ENCODE results near the gene PCCB.

Gene PCCB

GRCh38 chr3:136247855-136248590, 2.1 kb upstream of the PCCB start:
- no peak for TF ChIP-seq CTCF (IDR thresholded peaks at IDR 0.05; ENCODE audit: low read depth, low read length)
- no peak for TF ChIP-seq EZH2phosphoT487 (IDR thresholded peaks at IDR 0.05; ENCODE audit: low read depth)
- no peak overlapping the region for H3K4me2 ChIP-seq (ENCODE audit: low read length)
- peaks cover 16% of the 10 kb centered on the region for H3K4me1 ChIP-seq (ENCODE audit: low read length)
- no peaks in the 10 kb centered on the region for H3K36me3 ChIP-seq (replicated peaks; ENCODE audit: low read depth, low read length)
- H3K27ac ChIP-seq (ENCODE audit: low read length), result no peak overlapping the region
- H3K27me3 ChIP-seq (ENCODE audit: low read depth, low read length), result no peaks in the 10 kb centered on the region
- H4K20me1 ChIP-seq (ENCODE audit: insufficient read depth, low read length), result no peaks in the 10 kb centered on the region
- no peak overlapping the region for H2AFZ ChIP-seq (ENCODE audit: low read depth, low read length)
- no peaks in the 10 kb centered on the region for H3K9me3 ChIP-seq (ENCODE audit: insufficient read depth, low read length)
- H3K4me3 ChIP-seq (ENCODE audit: low read length), result no peak overlapping the region
- H3K9ac ChIP-seq (ENCODE audit: low read length), result no peak overlapping the region
- H3K79me2 ChIP-seq (ENCODE audit: low read length), result peaks cover 24% of the 10 kb centered on the region

GRCh38 chr3:136249091-136249490, 1.0 kb upstream of the PCCB start:
- Histone ChIP-seq H3K9ac (ENCODE audit: low read length) (no peak overlapping the region), H3K4me3 (ENCODE audit: low read length) (no peak overlapping the region), H3K27ac (ENCODE audit: low read length) (no peak overlapping the region), H2AFZ (ENCODE audit: low read depth, low read length) (no peak overlapping the region), H4K20me1 (ENCODE audit: insufficient read depth, low read length) (no peaks in the 10 kb centered on the region), H3K79me2 (ENCODE audit: low read length) (peaks cover 32% of the 10 kb centered on the region), H3K36me3 (replicated peaks; ENCODE audit: low read depth, low read length) (no peaks in the 10 kb centered on the region), H3K9me3 (ENCODE audit: insufficient read depth, low read length) (no peaks in the 10 kb centered on the region), H3K27me3 (ENCODE audit: low read depth, low read length) (no peaks in the 10 kb centered on the region), H3K4me1 (ENCODE audit: low read length) (peaks cover 16% of the 10 kb centered on the region), H3K4me2 (ENCODE audit: low read length) (no peak overlapping the region)
- TF ChIP-seq CTCF (IDR thresholded peaks at IDR 0.05; ENCODE audit: low read depth, low read length) (no peak), EZH2phosphoT487 (IDR thresholded peaks at IDR 0.05; ENCODE audit: low read depth) (no peak)

- peaks cover 16% of the 10 kb centered on the region for H3K4me1 ChIP-seq (ENCODE audit: low read length)
- H3K9me3 ChIP-seq (ENCODE audit: insufficient read depth, low read length), result no peaks in the 10 kb centered on the region
- peaks cover 33% of the 10 kb centered on the region for H3K79me2 ChIP-seq (ENCODE audit: low read length)
- H3K4me3 ChIP-seq (ENCODE audit: low read length), result peak overlapping the region; percentile 94
- no peaks in the 10 kb centered on the region for H3K36me3 ChIP-seq (replicated peaks; ENCODE audit: low read depth, low read length)
- H3K27ac ChIP-seq (ENCODE audit: low read length), result peak overlapping the region; percentile 81
- H3K27me3 ChIP-seq (ENCODE audit: low read depth, low read length), result no peaks in the 10 kb centered on the region
- no peaks in the 10 kb centered on the region for H4K20me1 ChIP-seq (ENCODE audit: insufficient read depth, low read length)
- TF ChIP-seq EZH2phosphoT487 (IDR thresholded peaks at IDR 0.05; ENCODE audit: low read depth), result no peak
- TF ChIP-seq CTCF (IDR thresholded peaks at IDR 0.05; ENCODE audit: low read depth, low read length), result no peak
- peak overlapping the region; percentile 77 for H3K9ac ChIP-seq (ENCODE audit: low read length)
- H2AFZ ChIP-seq (ENCODE audit: low read depth, low read length), result peak overlapping the region; percentile 94
- peak overlapping the region; percentile 88 for H3K4me2 ChIP-seq (ENCODE audit: low read length)
Observed at GRCh38 chr3:136249593-136249992, 547 bp upstream of the PCCB start.

- Histone ChIP-seq H3K79me2 (ENCODE audit: low read length) (peaks cover 40% of the 10 kb centered on the region), H3K27ac (ENCODE audit: low read length) (peak overlapping the region; percentile 81), H2AFZ (ENCODE audit: low read depth, low read length) (peak overlapping the region; percentile 92)
Observed at GRCh38 chr3:136250903-136251460, 842 bp downstream of the PCCB start.

More at GRCh38 chr3:136250903-136251460, 842 bp downstream of the PCCB start:
- peak overlapping the region; percentile 94 for H3K4me3 ChIP-seq (ENCODE audit: low read length)
- peak overlapping the region; percentile 98 for H3K4me2 ChIP-seq (ENCODE audit: low read length)
- H3K36me3 ChIP-seq (replicated peaks; ENCODE audit: low read depth, low read length), result peaks cover 3% of the 10 kb centered on the region
- H3K9me3 ChIP-seq (ENCODE audit: insufficient read depth, low read length), result no peaks in the 10 kb centered on the region
- H3K27me3 ChIP-seq (ENCODE audit: low read depth, low read length), result no peaks in the 10 kb centered on the region
- peak overlapping the region; percentile 77 for H3K9ac ChIP-seq (ENCODE audit: low read length)
- TF ChIP-seq CTCF (IDR thresholded peaks at IDR 0.05; ENCODE audit: low read depth, low read length) (peak; percentile 45), EZH2phosphoT487 (IDR thresholded peaks at IDR 0.05; ENCODE audit: low read depth) (no peak)
- H4K20me1 ChIP-seq (ENCODE audit: insufficient read depth, low read length), result no peaks in the 10 kb centered on the region
- H3K4me1 ChIP-seq (ENCODE audit: low read length), result peaks cover 16% of the 10 kb centered on the region

Data from OCI-LY3 (cell line).